Neural progenitor cell (in vitro differentiated cells): ENCODE measurements around the gene RAB11FIP5.

Source experiments
- EZH2 ChIP-seq: fragments of 200-600 bp; sonication (generic); IDR thresholded peaks from 2 replicates; pipeline ENCODE4 v1.6.1; 2017; ENCODE audit warnings: antibody characterized with exemption, mild to moderate bottlenecking, moderate library complexity
- EZH2phosphoT487 ChIP-seq: fragments of 200-600 bp; sonication (generic); IDR thresholded peaks from 2 replicates; pipeline ENCODE4 v1.6.1; 2017; ENCODE audit warnings: antibody characterized with exemption
- TF ChIP-seq, protein P1 (sequence below): fragments of 200-600 bp; sonication (generic); IDR thresholded peaks from 2 replicates; pipeline ENCODE4 v1.5.1; 2017; ENCODE audit warnings: antibody characterized with exemption, mild to moderate bottlenecking

DNA sequence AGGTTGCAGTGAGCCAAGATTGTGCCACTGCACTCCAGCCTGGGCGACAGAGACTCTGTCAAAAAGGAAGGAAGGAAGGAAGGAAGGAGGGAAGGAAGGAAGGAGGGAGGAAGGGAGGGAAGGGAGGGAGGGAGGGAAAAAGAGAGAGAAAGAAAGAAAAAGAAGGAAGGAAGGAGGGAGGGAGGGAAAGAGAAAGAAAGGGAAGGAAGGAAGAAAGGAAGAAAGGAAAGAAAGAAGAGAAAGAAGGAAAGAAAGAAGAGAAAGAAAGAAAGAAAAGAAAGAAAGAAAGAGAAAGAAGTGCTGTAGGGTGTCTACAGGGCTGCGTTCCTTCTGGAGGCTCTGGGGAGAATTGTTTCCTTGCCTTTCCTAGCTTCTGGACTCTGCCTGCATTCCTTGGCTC is 22.5 kb upstream of the RAB11FIP5 start:
- TF ChIP-seq, protein P1, sequence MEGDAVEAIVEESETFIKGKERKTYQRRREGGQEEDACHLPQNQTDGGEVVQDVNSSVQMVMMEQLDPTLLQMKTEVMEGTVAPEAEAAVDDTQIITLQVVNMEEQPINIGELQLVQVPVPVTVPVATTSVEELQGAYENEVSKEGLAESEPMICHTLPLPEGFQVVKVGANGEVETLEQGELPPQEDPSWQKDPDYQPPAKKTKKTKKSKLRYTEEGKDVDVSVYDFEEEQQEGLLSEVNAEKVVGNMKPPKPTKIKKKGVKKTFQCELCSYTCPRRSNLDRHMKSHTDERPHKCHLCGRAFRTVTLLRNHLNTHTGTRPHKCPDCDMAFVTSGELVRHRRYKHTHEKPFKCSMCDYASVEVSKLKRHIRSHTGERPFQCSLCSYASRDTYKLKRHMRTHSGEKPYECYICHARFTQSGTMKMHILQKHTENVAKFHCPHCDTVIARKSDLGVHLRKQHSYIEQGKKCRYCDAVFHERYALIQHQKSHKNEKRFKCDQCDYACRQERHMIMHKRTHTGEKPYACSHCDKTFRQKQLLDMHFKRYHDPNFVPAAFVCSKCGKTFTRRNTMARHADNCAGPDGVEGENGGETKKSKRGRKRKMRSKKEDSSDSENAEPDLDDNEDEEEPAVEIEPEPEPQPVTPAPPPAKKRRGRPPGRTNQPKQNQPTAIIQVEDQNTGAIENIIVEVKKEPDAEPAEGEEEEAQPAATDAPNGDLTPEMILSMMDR = no peak
- TF ChIP-seq EZH2 (no peak), EZH2phosphoT487 (no peak)
